Activated naive CD4-positive, alpha-beta T cell (primary cell): ENCODE results near the gene OLIG1.

Experiments
- DNase-seq, 4 experiments: peaks; one replicate each; lab custom pipeline; 2025; lab: John Stamatoyannopoulos, UW

Gene OLIG1

GRCh38 chr21:33063907-33064622 lies 5.9 kb upstream of the OLIG1 start:
- DNase-seq = no peak

- DNase-seq = no peak
These were observed 5.1 kb upstream of the OLIG1 start for GRCh38 chr21:33064623-33065390.

- no peak for DNase-seq
These were observed 2.9 kb upstream of the OLIG1 start for GRCh38 chr21:33067043-33067442.

- no peak for DNase-seq
These were observed 2.5 kb upstream of the OLIG1 start for GRCh38 chr21:33067457-33067856.

GRCh38 chr21:33069243-33069642 lies 698 bp upstream of the OLIG1 start:
- no peak for DNase-seq

- DNase-seq = no peak
These were observed 322 bp upstream of the OLIG1 start for GRCh38 chr21:33069645-33069993.

- DNase-seq = no peak
These were observed 730 bp downstream of the OLIG1 start for GRCh38 chr21:33070744-33070997.

GRCh38 chr21:33070998-33071769 lies 1.2 kb downstream of the OLIG1 start:
- DNase-seq = no peak

- DNase-seq = no peak
These were observed 1.9 kb downstream of the OLIG1 start for GRCh38 chr21:33071770-33072306.

- no peak for DNase-seq
These were observed 3.7 kb downstream of the OLIG1 start for GRCh38 chr21:33073636-33074035.

- DNase-seq = no peak
These were observed 5.2 kb downstream of the OLIG1 start for GRCh38 chr21:33075128-33075527.

GRCh38 chr21:33075596-33076195 lies 5.8 kb downstream of the OLIG1 start:
- DNase-seq = no peak

- DNase-seq = no peak
These were observed 6.8 kb downstream of the OLIG1 start for GRCh38 chr21:33076600-33077329.

- no peak for DNase-seq
These were observed 9.1 kb downstream of the OLIG1 start for GRCh38 chr21:33078907-33079582.

GRCh38 chr21:33080376-33080775 lies 10.4 kb downstream of the OLIG1 start:
- DNase-seq = no peak

GRCh38 chr21:33080776-33081175 lies 10.8 kb downstream of the OLIG1 start:
- DNase-seq = no peak

GRCh38 chr21:33088384-33088783 lies 18.4 kb downstream of the OLIG1 start:
- no peak for DNase-seq

- no peak for DNase-seq
These were observed 19.6 kb downstream of the OLIG1 start for GRCh38 chr21:33089395-33090119.

- DNase-seq = no peak
These were observed 26.5 kb downstream of the OLIG1 start for GRCh38 chr21:33096426-33096825.

GRCh38 chr21:33099131-33099530 lies 29.2 kb downstream of the OLIG1 start:
- no peak for DNase-seq
